Astrocyte (in vitro differentiated cells and primary cell): Measurements from ENCODE around the gene ARHGEF3.

Experiments used
- EZH2 ChIP-seq: IDR thresholded peaks from 2 replicates; pipeline ENCODE4 v1.6.1; 2012; ENCODE audit warnings: mild to moderate bottlenecking, low read length, inconsistent platforms; ENCODE audit not compliant: insufficient read depth
- TF ChIP-seq, protein P1 (sequence below): IDR thresholded peaks from 2 replicates; pipeline ENCODE4 v1.5.1; 2011; ENCODE audit warnings: low read depth, mild to moderate bottlenecking, inconsistent platforms, low read length, moderate library complexity; ENCODE audit not compliant: insufficient read depth

DNA sequence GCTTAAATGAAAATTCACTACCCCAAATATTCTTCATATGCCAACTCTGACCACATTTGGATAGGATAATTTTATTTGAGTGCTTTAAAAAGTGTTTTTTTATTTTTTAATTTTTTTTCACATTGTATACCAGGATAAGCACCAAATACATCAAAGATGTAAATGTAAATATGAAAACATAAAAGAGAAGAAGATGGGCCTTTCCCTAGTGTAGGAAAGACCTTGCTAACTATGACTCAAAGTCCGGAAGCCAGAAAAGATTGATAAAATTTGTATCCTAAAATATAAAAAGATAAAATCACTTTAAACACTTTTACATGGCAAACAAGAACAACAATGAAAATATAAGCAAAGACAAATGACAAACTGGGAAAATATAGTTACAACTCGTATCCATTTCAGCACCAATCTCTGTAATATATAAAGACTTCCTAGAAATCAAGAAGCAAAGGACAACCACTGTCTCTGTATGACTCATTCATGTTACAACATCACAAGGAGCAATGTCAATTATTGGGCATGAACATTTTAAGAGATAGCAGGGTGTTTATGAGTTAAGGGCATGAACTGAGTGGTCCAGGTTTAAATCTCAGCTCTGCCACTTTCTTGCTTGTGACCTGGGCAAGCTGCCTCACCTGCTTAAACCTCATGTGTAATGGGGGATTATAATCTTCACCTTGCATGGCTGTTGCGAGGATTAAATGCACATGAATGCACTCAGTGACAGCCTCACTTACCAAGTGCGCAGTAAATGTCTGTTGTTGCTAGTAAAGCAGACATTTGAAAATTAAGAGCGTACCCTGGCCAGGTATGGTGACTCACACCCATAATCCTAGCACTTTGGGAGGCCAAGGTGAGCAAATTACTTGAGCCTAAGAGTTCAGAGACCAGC is 25.3 kb upstream of the ARHGEF3 start:
- TF ChIP-seq, protein P1, sequence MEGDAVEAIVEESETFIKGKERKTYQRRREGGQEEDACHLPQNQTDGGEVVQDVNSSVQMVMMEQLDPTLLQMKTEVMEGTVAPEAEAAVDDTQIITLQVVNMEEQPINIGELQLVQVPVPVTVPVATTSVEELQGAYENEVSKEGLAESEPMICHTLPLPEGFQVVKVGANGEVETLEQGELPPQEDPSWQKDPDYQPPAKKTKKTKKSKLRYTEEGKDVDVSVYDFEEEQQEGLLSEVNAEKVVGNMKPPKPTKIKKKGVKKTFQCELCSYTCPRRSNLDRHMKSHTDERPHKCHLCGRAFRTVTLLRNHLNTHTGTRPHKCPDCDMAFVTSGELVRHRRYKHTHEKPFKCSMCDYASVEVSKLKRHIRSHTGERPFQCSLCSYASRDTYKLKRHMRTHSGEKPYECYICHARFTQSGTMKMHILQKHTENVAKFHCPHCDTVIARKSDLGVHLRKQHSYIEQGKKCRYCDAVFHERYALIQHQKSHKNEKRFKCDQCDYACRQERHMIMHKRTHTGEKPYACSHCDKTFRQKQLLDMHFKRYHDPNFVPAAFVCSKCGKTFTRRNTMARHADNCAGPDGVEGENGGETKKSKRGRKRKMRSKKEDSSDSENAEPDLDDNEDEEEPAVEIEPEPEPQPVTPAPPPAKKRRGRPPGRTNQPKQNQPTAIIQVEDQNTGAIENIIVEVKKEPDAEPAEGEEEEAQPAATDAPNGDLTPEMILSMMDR, result no peak
- TF ChIP-seq EZH2, result no peak
